Activated naive CD4-positive, alpha-beta T cell treated with anti-CD3 and anti-CD28 coated beads, Interleukin-2, amount 50 U/mL, for 16 hours (primary cell): ENCODE data around the gene CARD10.

Experiments
- DNase-seq: peaks from one replicate; pipeline ENCODE4 v3.0.0-alpha.2; 2020

The CARD10 gene

GRCh38 chr22:37501610-37502341, 17.4 kb downstream of the CARD10 start:
- DNase-seq = no peak

GRCh38 chr22:37500745-37501609, 18.2 kb downstream of the CARD10 start:
- no peak for DNase-seq

GRCh38 chr22:37499789-37500540, 19.2 kb downstream of the CARD10 start:
- no peak for DNase-seq

- no peak for DNase-seq
Observed at GRCh38 chr22:37499027-37499707, 20.0 kb downstream of the CARD10 start.

- peak; percentile 77 for DNase-seq
Observed at GRCh38 chr22:37498289-37498909, 20.8 kb downstream of the CARD10 start.

- no peak for DNase-seq
Observed at GRCh38 chr22:37497062-37497599, 22.1 kb downstream of the CARD10 start.

- DNase-seq = no peak
Observed at GRCh38 chr22:37496651-37497050, 22.6 kb downstream of the CARD10 start.

GRCh38 chr22:37493979-37494378, 25.2 kb downstream of the CARD10 start:
- DNase-seq = no peak

GRCh38 chr22:37492428-37493344, 26.5 kb downstream of the CARD10 start:
- peak; percentile 52 for DNase-seq

GRCh38 chr22:37491559-37492427, 27.4 kb downstream of the CARD10 start:
- DNase-seq = no peak

- no peak for DNase-seq
Observed at GRCh38 chr22:37491106-37491505, 28.1 kb downstream of the CARD10 start.

- no peak for DNase-seq
Observed at GRCh38 chr22:37489983-37490382, 29.2 kb downstream of the CARD10 start.

GRCh38 chr22:37488337-37489135, 30.7 kb downstream of the CARD10 start:
- no peak for DNase-seq

- no peak for DNase-seq
Observed at GRCh38 chr22:37487571-37487970, 31.6 kb downstream of the CARD10 start.

- DNase-seq = no peak
Observed at GRCh38 chr22:37487129-37487528, 32.1 kb downstream of the CARD10 start.

- peak; percentile 71 for DNase-seq
Observed at GRCh38 chr22:37486224-37486845, 32.9 kb downstream of the CARD10 start, which contains the start of gene MFNG. TSS of gene MFNG (minus strand) at chr22:37486384. CDS start at chr22:37486177, 207 bp downstream.

GRCh38 chr22:37485395-37486223, 33.6 kb downstream of the CARD10 start:
- DNase-seq = peak; percentile 32
